IMR-90 (cell line): Measurements from ENCODE around the gene CAMKMT. TPM values are rescaled to one million over a fixed set of nuclear protein-coding genes. Genes with fewer than 3 reads are reported as not detected.

ENCODE experiments used
- ATAC-seq: fragments of 200-7000 bp; cut with Tn5 transposase; 2 replicates; pipeline ENCODE4 v1.9.1; 2020; ENCODE audit warnings: low read depth, mild to moderate bottlenecking, moderate library complexity
- BruUV-seq: library from RNA; stranded (reverse); fragments of 400-500 nt; replicated peaks from 2 replicates; lab custom pipeline; 2021; lab: Mats Ljungman, UMichigan
- CTCF ChIA-PET: fragments of 300-600 bp; formaldehyde crosslinking; extraction: SDS; loops from one replicate; lab custom pipeline; 2021; ENCODE audit warnings: antibody characterized with exemption; lab: Yijun Ruan, JAX
- POLR2A ChIA-PET: fragments of 300-600 bp; sonication (Branson Sonifier 250); formaldehyde crosslinking; loops from one replicate; lab custom pipeline; 2022; ENCODE audit warnings: antibody characterized with exemption; ENCODE audit not compliant: unreplicated experiment; lab: Charles Lee
- DNase-seq: peaks from one replicate; pipeline ENCODE4 v3.0.0; 2013
- H2AFZ ChIP-seq: replicated peaks from 2 replicates; pipeline ENCODE3; 2013; ENCODE audit warnings: low read length, mild to moderate bottlenecking; ENCODE audit not compliant: poor library complexity
- H2AK5ac ChIP-seq: 2 replicates; pipeline ENCODE4 v1.6.1; 2013; ENCODE audit warnings: low read depth, low read length, inconsistent platforms
- H2AK9ac ChIP-seq: replicated peaks from 2 replicates; pipeline ENCODE3; 2013; ENCODE audit warnings: mild to moderate bottlenecking, low read depth, low read length, moderate library complexity; ENCODE audit not compliant: poor library complexity
- H2BK120ac ChIP-seq: 2 replicates; pipeline ENCODE4 v1.6.1; 2013; ENCODE audit warnings: low read depth, low read length, inconsistent platforms
- H2BK15ac ChIP-seq: 3 replicates; pipeline ENCODE4 v1.6.1; 2013; ENCODE audit warnings: low read depth, low read length, inconsistent platforms
- H2BK20ac ChIP-seq: 2 replicates; pipeline ENCODE4 v1.6.1; 2013; ENCODE audit warnings: low read depth, mild to moderate bottlenecking, inconsistent platforms, low read length, moderate library complexity
- H2BK5ac ChIP-seq: 2 replicates; pipeline ENCODE4 v1.6.1; 2013; ENCODE audit warnings: mild to moderate bottlenecking, low read depth, low read length, inconsistent platforms; ENCODE audit not compliant: poor library complexity, severe bottlenecking
- H3K14ac ChIP-seq: replicated peaks from 2 replicates; pipeline ENCODE4 v1.6.1; 2013; ENCODE audit warnings: low read depth, low read length, inconsistent platforms
- H3K18ac ChIP-seq: 2 replicates; pipeline ENCODE4 v1.6.1; 2013; ENCODE audit warnings: low read depth, low read length, control low read depth
- H3K23ac ChIP-seq: 2 replicates; pipeline ENCODE4 v1.6.1; 2013; ENCODE audit warnings: low read depth, low read length, inconsistent platforms
- H3K27ac ChIP-seq: 2 replicates; pipeline ENCODE4 v1.5.1; 2013; ENCODE audit warnings: mild to moderate bottlenecking, control low read depth, low read length; ENCODE audit not compliant: insufficient read depth
- H3K27me3 ChIP-seq: 2 replicates; pipeline ENCODE4 v1.6.1; 2013; ENCODE audit warnings: low read length; ENCODE audit not compliant: control insufficient read depth, insufficient read depth
- H3K36me3 ChIP-seq: 2 replicates; pipeline ENCODE4 v1.6.1; 2013; ENCODE audit warnings: low read length, mixed read lengths; ENCODE audit not compliant: control insufficient read depth, insufficient read depth
- H3K4ac ChIP-seq: 2 replicates; pipeline ENCODE4 v1.6.1; 2013; ENCODE audit warnings: low read depth, low read length, inconsistent platforms
- H3K4me1 ChIP-seq: 2 replicates; pipeline ENCODE4 v1.6.1; 2013; ENCODE audit warnings: low read length, mixed read lengths; ENCODE audit not compliant: control insufficient read depth, insufficient read depth
- H3K4me2 ChIP-seq: 2 replicates; pipeline ENCODE4 v1.6.1; 2013; ENCODE audit warnings: low read depth, mild to moderate bottlenecking, control low read depth, low read length, moderate library complexity
- H3K4me3 ChIP-seq: 2 replicates; pipeline ENCODE4 v1.5.1; 2013; ENCODE audit warnings: low read depth, mild to moderate bottlenecking, control low read depth, low read length, moderate library complexity; ENCODE audit not compliant: insufficient read depth
- H3K56ac ChIP-seq: 2 replicates; pipeline ENCODE4 v1.6.1; 2013; ENCODE audit warnings: low read length, inconsistent platforms; ENCODE audit not compliant: insufficient read depth; ENCODE audit errors: extremely low read depth
- H3K79me1 ChIP-seq, 2 experiments: 2 replicates each; pipeline ENCODE4 v1.6.1; 2013; ENCODE audit warnings: low read length in 2 of 2, inconsistent platforms in 1 of 2, low read depth in 1 of 2
- H3K9ac ChIP-seq: 2 replicates; pipeline ENCODE4 v1.6.1; 2013; ENCODE audit warnings: low read depth, low read length, control low read depth
- H3K9me1 ChIP-seq: 2 replicates; pipeline ENCODE4 v1.6.1; 2013; ENCODE audit warnings: low read length, inconsistent platforms; ENCODE audit not compliant: insufficient read depth
- H3K9me3 ChIP-seq: 2 replicates; pipeline ENCODE4 v1.6.1; 2013; ENCODE audit warnings: low read length; ENCODE audit not compliant: control insufficient read depth, insufficient read depth
- H4K20me1 ChIP-seq: 2 replicates; pipeline ENCODE4 v1.6.1; 2013; ENCODE audit warnings: low read length, inconsistent platforms; ENCODE audit not compliant: insufficient read depth
- H4K5ac ChIP-seq: 2 replicates; pipeline ENCODE4 v1.6.1; 2013; ENCODE audit warnings: mild to moderate bottlenecking, low read depth, low read length, control low read depth
- H4K8ac ChIP-seq, 2 experiments: 2 replicates each; pipeline ENCODE4 v1.6.1; 2013; ENCODE audit warnings: low read depth in 2 of 2, low read length in 2 of 2, control low read depth in 1 of 2, inconsistent platforms in 1 of 2
- H4K91ac ChIP-seq: 2 replicates; pipeline ENCODE4 v1.6.1; 2013; ENCODE audit warnings: low read depth, low read length, inconsistent platforms; ENCODE audit not compliant: insufficient read depth
- BHLHE40 ChIP-seq: fragments of 150-350 bp; IDR thresholded peaks from 2 replicates; pipeline ENCODE4 v1.6.1; 2016; ENCODE audit warnings: mild to moderate bottlenecking, low read depth, low read length
- FOS ChIP-seq: fragments of 150-350 bp; IDR thresholded peaks from 2 replicates; pipeline ENCODE4 v1.6.1; 2016; ENCODE audit warnings: low read depth, low read length
- MAFK ChIP-seq: IDR thresholded peaks from 2 replicates; pipeline ENCODE4 v1.6.1; 2012; ENCODE audit warnings: low read depth, low read length, improper control_type of control experiment
- MXI1 ChIP-seq: IDR thresholded peaks from 2 replicates; pipeline ENCODE4 v1.6.1; 2012; ENCODE audit warnings: low read depth, mild to moderate bottlenecking, low read length, moderate library complexity, borderline replicate concordance
- RFX5 ChIP-seq: IDR thresholded peaks from 2 replicates; pipeline ENCODE4 v1.8.0; 2012; ENCODE audit warnings: low read depth, mild to moderate bottlenecking, low read length, moderate library complexity
- SMC3 ChIP-seq: fragments of 150-350 bp; IDR thresholded peaks from 2 replicates; pipeline ENCODE4 v1.6.1; 2016; ENCODE audit warnings: low read depth, mild to moderate bottlenecking, antibody characterized with exemption, low read length, moderate library complexity
- WGBS, 2 experiments: methylation state at CpG; one replicate each; pipeline versions ENCODE4 v1.1.5 to v1.1.7; 2013; ENCODE audit warnings: missing lambda C conversion rate in 2 of 2; ENCODE audit not compliant: insufficient read length in 1 of 2; ENCODE audit errors: extremely low coverage in 2 of 2; 5-methylcytosine and 5-hydroxymethylcytosine counted together
- dilution Hi-C: fragments of 300-500 bp; cut with HindIII; formaldehyde crosslinking; loops from one replicate; pipeline ENCODE4 v1.14.3; 2018; ENCODE audit warnings: low sequenced_read_pairs; ENCODE audit not compliant: unreplicated experiment
- in situ Hi-C: fragments of 300-500 bp; cut with MboI; formaldehyde crosslinking; loops from 3 replicates; pipeline ENCODE4 v1.14.3; 2019; ENCODE audit warnings: low sequenced_read_pairs, inconsistent platforms, mixed read lengths
- intact Hi-C: fragments of 100-400 bp; cut with micrococcal nuclease; formaldehyde crosslinking; loops from 2 replicates; pipeline ENCODE4 v1.10.0; 2022
- polyA plus RNA-seq, 3 experiments: library from polyadenylated mRNA; depleted of rRNA; stranded (reverse); fragments of >200 nt; gene quantifications; 2 replicates each; pipeline ENCODE4 v1.2.3, GENCODE V29; 2012; ENCODE audit warnings: low replicate concordance in 1 of 3
- total RNA-seq: library from RNA; depleted of rRNA; stranded (reverse); fragments of >200 nt; gene quantifications from 2 replicates; pipeline ENCODE4 v1.2.3, GENCODE V29; 2012
- TF ChIP-seq, protein P1 (sequence below): fragments of 150-350 bp; IDR thresholded peaks from 2 replicates; pipeline ENCODE4 v1.6.1; 2017; ENCODE audit warnings: mild to moderate bottlenecking, antibody characterized with exemption, low read length, low read depth
- TF ChIP-seq, protein P2 (sequence below): conservative IDR thresholded peaks from 2 replicates; pipeline ENCODE4 v1.5.1; 2012; ENCODE audit warnings: mild to moderate bottlenecking, low read depth, low read length, improper control_type of control experiment

Gene CAMKMT
- total and polyA plus RNA-seq, 2 of the 4 experiments (the other 2 are of a cell fraction), result 4.4 to 6.8 TPM

DNA sequence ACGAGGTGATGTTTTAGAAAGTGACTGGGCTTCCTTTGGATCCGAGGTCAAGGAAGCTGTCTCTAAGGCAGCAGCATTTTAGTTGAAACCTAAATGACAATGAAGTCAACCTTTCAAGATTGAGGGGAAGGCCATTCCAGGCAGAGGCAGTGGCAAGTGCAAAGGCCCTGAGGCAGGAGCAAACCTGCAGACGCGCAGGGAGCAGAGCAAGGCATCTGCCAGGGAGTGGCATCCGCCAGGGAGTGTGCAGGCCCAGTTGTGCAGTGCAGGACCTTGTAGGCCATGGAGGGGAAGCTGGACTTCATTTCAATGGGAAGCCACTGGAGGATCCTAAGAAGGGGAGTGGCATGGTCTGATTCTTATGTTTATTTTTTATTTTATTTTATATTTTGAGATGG lies 425.1 kb downstream of the CAMKMT start:
- CTCF ChIA-PET, result no interaction called here

More for the DNA sequence above, 425.1 kb downstream of the CAMKMT start:
- Histone ChIP-seq H3K14ac (no peak overlapping the region), H3K9me1 (no peaks in the 10 kb centered on the region), H3K79me1 (no peaks in the 10 kb centered on the region), H3K4me3 (no peak overlapping the region), H3K18ac (no peak overlapping the region), H4K5ac (no peak overlapping the region), H2BK20ac (no peak overlapping the region), H4K20me1 (no peaks in the 10 kb centered on the region), H2AFZ (no peak overlapping the region), H2BK15ac (no peak overlapping the region), H3K4ac (no peak overlapping the region), H4K91ac (no peak overlapping the region), H4K8ac (no peak overlapping the region), H3K9ac (no peak overlapping the region), H3K23ac (no peak overlapping the region), H3K36me3 (no peaks in the 10 kb centered on the region), H3K4me1 (no peaks in the 10 kb centered on the region), H2AK5ac (no peak overlapping the region), H3K27ac (no peak overlapping the region), H3K4me2 (no peak overlapping the region), H3K56ac (no peak overlapping the region), H2AK9ac (no peak overlapping the region), H3K9me3 (no peaks in the 10 kb centered on the region), H2BK5ac (no peak overlapping the region), H2BK120ac (no peak overlapping the region), H3K27me3 (peaks cover 8% of the 10 kb centered on the region; the same call in 1 of the 2 replicates)
- ATAC-seq, result no peak
- TF ChIP-seq, protein P1, sequence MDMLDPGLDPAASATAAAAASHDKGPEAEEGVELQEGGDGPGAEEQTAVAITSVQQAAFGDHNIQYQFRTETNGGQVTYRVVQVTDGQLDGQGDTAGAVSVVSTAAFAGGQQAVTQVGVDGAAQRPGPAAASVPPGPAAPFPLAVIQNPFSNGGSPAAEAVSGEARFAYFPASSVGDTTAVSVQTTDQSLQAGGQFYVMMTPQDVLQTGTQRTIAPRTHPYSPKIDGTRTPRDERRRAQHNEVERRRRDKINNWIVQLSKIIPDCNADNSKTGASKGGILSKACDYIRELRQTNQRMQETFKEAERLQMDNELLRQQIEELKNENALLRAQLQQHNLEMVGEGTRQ, result no peak
- TF ChIP-seq SMC3 (no peak), MAFK (no peak), FOS (no peak), BHLHE40 (no peak), RFX5 (no peak), MXI1 (no peak)
- TF ChIP-seq, protein P2, sequence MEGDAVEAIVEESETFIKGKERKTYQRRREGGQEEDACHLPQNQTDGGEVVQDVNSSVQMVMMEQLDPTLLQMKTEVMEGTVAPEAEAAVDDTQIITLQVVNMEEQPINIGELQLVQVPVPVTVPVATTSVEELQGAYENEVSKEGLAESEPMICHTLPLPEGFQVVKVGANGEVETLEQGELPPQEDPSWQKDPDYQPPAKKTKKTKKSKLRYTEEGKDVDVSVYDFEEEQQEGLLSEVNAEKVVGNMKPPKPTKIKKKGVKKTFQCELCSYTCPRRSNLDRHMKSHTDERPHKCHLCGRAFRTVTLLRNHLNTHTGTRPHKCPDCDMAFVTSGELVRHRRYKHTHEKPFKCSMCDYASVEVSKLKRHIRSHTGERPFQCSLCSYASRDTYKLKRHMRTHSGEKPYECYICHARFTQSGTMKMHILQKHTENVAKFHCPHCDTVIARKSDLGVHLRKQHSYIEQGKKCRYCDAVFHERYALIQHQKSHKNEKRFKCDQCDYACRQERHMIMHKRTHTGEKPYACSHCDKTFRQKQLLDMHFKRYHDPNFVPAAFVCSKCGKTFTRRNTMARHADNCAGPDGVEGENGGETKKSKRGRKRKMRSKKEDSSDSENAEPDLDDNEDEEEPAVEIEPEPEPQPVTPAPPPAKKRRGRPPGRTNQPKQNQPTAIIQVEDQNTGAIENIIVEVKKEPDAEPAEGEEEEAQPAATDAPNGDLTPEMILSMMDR, result no peak
- intact Hi-C loops, result no loop called here
- POLR2A ChIA-PET, result no interaction called here
- no peak for DNase-seq
- in situ Hi-C loops, result no loop called here
- dilution Hi-C loops, result no loop called here
- WGBS, 2 experiments, result 69% methylated on average over 3 of the region's 5 CpGs; no CpG with 5 or more reads in 1 of the 2 experiments
- BruUV-seq, result no TSS peak
